22Rv1 (cell line): Measurements from ENCODE around the gene MTMR12.

ENCODE experiments used
- H3K27ac ChIP-seq: fragments of 450-650 bp; 2 replicates; pipeline ENCODE4 v1.5.1; 2017
- CTCF ChIP-seq: fragments of 450-650 bp; IDR thresholded peaks from 2 replicates; pipeline ENCODE4 v1.5.1; 2017; ENCODE audit warnings: mild to moderate bottlenecking
- ZFX ChIP-seq: fragments of 450-650 bp; IDR thresholded peaks from 2 replicates; pipeline ENCODE4 v1.6.1; 2017; ENCODE audit warnings: antibody characterized with exemption, borderline replicate concordance

Gene MTMR12

GRCh38 chr5:32353420-32353819, 40.7 kb upstream of the MTMR12 start:
- TF ChIP-seq CTCF (no peak), ZFX (no peak)
- H3K27ac ChIP-seq = no peak overlapping the region

GRCh38 chr5:32352685-32353084, 39.9 kb upstream of the MTMR12 start:
- TF ChIP-seq ZFX = no peak
- H3K27ac ChIP-seq = no peak overlapping the region

DNA sequence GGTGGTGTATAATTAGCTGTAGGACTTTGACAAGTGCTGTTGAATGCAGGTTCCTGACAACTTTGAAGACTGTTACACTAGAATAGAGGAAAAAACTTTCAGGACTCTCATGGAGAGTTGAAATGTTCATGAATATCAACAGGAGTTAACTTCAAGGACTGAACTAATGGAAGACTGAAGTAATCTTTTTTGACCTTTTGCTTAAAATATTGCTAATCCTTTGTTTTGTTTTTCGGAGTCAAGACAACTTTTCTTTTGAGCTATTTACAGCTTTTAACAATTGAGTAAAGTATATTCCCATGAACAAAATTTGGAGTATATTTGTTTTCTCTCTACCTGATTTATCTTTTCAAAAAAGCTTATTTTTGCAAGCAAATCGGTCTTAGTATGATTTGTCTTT, 34.1 kb upstream of the MTMR12 start:
- TF ChIP-seq CTCF = no peak
- no peak overlapping the region for H3K27ac ChIP-seq

- TF ChIP-seq ZFX (no peak), CTCF (no peak)
- H3K27ac ChIP-seq = no peak overlapping the region
Measured at GRCh38 chr5:32343058-32343672, 30.4 kb upstream of the MTMR12 start.

DNA sequence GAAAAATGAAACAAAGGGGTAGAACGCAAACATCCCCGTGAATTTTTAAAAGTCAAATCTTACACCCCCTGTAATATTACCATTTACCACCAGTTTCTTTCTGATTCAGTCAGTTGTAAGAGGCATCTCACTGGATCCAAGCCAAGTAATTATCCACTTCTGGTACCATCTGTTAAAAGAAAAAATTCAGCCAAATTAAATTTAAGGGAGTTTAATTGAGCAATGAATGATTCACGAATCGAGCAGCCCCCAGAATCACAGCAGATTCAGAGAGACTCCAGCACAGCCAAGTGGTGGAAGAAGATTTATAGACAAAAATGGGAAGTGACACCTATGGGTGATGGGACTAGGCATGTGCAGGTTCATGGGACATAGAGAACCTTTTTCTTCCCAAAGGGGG, 29.9 kb upstream of the MTMR12 start:
- H3K27ac ChIP-seq = no peak overlapping the region
- TF ChIP-seq CTCF (no peak), ZFX (no peak)

DNA sequence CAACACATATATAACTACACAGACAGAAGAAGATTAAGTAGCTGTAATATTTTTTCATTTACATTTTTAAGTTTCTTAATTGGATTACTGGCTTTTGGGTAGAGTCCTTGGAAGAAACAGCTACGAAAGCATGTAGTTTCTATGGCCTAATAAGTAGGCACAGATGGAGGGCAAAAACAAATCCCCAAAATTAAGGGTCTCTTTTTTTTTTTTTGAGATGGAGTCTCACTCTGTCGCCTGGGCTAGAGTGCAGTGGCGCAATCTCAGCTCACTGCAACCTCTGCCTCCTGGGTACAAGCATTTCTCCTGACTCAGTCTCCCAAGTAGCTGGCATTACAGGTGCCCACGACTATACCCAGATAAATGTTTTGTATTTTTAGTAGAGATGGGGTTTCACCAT, 27.1 kb upstream of the MTMR12 start:
- TF ChIP-seq ZFX (no peak), CTCF (no peak)
- H3K27ac ChIP-seq = no peak overlapping the region

GRCh38 chr5:32339198-32339597, 26.5 kb upstream of the MTMR12 start:
- no peak overlapping the region for H3K27ac ChIP-seq
- TF ChIP-seq CTCF = no peak
- TF ChIP-seq ZFX = no peak

DNA sequence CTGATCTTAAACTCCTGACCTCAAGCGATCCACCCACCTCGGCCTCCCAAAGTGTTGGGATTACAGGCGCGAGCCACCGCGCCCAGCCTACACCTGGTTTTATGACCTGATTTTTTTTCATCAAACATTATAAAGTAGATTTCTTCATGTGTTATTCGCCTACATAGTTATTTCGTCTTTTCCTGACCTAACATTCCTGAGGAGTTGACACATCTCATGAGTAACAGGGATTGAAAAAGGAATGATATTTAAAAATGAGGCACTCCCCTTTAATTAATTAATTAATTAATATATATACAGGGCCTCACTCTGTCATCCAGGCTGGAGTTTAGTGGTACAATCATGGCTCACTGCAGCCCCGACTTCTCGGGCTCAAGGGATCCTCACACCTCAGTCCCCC, 20.2 kb upstream of the MTMR12 start:
- TF ChIP-seq ZFX (no peak), CTCF (no peak)
- no peak overlapping the region for H3K27ac ChIP-seq
